ENCODE measurements around the gene CLDN10.

CLDN10 gene

DNA sequence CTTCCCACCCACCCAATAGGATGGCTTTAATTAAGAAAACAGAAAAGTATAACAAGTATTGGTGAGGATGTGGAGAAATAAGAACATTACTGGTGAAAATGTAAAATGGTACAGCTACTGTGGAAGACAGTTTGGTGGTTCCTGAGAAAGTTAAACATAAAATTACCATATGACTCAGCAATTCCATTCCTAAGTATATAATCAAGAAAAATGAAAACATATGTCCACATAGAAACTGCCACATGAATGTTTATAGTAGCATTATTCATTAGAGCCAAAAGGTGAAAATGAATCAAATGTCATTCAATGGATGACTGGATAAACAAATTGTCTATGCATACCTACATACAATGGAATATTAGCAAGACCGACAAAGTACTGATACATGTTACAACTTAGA is 75.1 kb downstream of the CLDN10 start:
- no peaks in the 10 kb centered on the region for H3K4me1 Mint-ChIP-seq (ENCODE audit: low read depth)
- no peaks in the 10 kb centered on the region for H3K36me3 Mint-ChIP-seq (ENCODE audit: low read depth)
- H3K4me3 Mint-ChIP-seq, result no peak overlapping the region
- H3K27me3 Mint-ChIP-seq (ENCODE audit: low read depth), result peaks cover 17% of the 10 kb centered on the region
- H3K9me3 Mint-ChIP-seq, result no peaks in the 10 kb centered on the region
- H3K27ac Mint-ChIP-seq, result no peak overlapping the region

DNA sequence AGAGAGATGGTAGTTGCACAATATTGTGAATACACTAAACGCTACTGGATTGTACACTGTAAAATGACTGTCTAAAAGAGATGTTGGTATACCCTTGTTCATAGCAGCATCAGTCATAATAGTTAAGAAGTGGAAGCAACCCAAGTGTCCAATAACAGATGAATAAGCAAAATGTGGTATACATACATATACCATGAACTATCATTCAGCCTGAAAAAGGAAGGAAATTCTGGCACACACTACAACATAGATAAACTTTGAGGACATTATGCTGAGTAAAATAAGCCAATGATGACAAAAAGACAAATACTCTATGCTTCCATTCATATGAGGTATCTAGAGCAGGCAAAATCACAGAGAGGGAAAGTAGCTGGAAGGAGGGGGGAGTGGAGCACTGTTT is 76.0 kb downstream of the CLDN10 start:
- Mint-ChIP-seq H3K9me3 (no peaks in the 10 kb centered on the region), H3K36me3 (ENCODE audit: low read depth) (no peaks in the 10 kb centered on the region), H3K27ac (no peak overlapping the region), H3K4me3 (no peak overlapping the region), H3K4me1 (ENCODE audit: low read depth) (no peaks in the 10 kb centered on the region), H3K27me3 (ENCODE audit: low read depth) (peaks cover 16% of the 10 kb centered on the region)

DNA sequence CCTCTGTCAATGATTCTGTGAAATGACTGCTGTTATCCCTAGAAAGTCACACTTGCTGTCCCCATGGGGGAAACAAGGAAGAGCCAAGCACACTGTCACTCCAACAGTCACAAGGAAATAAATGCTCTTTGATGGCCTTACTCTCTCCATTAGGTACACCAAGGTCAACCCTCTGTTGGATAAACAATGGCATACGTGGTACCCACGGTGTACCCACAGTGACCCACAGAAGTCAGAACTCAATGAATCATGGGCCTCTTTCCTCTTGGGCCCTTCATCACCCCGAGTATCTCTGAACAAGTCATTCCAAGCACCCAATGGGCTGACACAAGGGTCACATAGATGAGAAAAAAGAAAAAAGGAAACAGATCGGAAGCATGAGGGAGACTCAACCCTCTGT is 76.6 kb downstream of the CLDN10 start:
- Mint-ChIP-seq H3K4me1 (ENCODE audit: low read depth) (no peaks in the 10 kb centered on the region), H3K36me3 (ENCODE audit: low read depth) (no peaks in the 10 kb centered on the region), H3K27me3 (ENCODE audit: low read depth) (peaks cover 18% of the 10 kb centered on the region), H3K4me3 (no peak overlapping the region), H3K9me3 (no peaks in the 10 kb centered on the region), H3K27ac (no peak overlapping the region)
